ENCODE measurements around the gene MRGPRD. TPM values are rescaled to one million over a fixed set of nuclear protein-coding genes. Genes with fewer than 3 reads are reported as not detected.

MRGPRD gene, protein sequence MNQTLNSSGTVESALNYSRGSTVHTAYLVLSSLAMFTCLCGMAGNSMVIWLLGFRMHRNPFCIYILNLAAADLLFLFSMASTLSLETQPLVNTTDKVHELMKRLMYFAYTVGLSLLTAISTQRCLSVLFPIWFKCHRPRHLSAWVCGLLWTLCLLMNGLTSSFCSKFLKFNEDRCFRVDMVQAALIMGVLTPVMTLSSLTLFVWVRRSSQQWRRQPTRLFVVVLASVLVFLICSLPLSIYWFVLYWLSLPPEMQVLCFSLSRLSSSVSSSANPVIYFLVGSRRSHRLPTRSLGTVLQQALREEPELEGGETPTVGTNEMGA
- not detected for total RNA-seq
- polyA plus RNA-seq: under 1 TPM in 1 of 2 donors, not detected in 1; 0.48 TPM

DNA sequence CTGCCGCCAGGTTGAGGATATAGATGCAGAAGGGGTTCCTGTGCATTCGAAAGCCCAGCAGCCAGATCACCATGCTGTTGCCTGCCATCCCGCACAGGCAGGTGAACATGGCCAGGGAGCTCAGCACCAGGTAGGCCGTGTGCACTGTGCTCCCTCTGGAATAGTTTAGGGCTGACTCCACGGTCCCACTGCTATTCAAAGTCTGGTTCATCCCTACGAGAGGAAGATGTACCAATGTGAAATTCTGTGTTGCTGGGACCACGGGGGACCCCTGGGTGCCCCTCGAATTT is at the start of gene MRGPRD:
TSS of gene MRGPRD (minus strand) at position 211 of the 290 bp plus-strand sequence. CDS start at position 211, 0 bp downstream.
- H3K36me3 Mint-ChIP-seq: peaks cover 1 to 4% of the 10 kb centered on the region in 2 donors
- Histone ChIP-seq H3K9me3 (ENCODE audit: control insufficient read depth in 1 of 2, low read length in 2 of 2) (no peaks in the 10 kb centered on the region), H3K27ac (ENCODE audit: low read depth, low read length) (no peak within 1 kb of the TSS), H3K4me3 (ENCODE audit: low read length in 2 of 2) (no peak within 1 kb of the TSS), H3K27me3 (ENCODE audit: insufficient read depth, low read length) (no peaks in the 10 kb centered on the region), H3K36me3 (ENCODE audit: insufficient read depth, low read length) (no peaks in the 10 kb centered on the region), H3K4me1 (ENCODE audit: insufficient read depth, low read length) (no peaks in the 10 kb centered on the region)
- no peaks in the 10 kb centered on the region for H3K4me1 Mint-ChIP-seq
- H3K27me3 Mint-ChIP-seq: peaks cover 0 to 2% of the 10 kb centered on the region in 2 donors
- intact Hi-C loops (cut with micrococcal nuclease): no loop called here
- H3K9me3 Mint-ChIP-seq: peaks cover 0 to 10% (median 2%) of the 10 kb centered on the region in 8 donors
- peak within 1 kb of the TSS in 2 of 7 donors; percentile 12 to 16 for H3K27ac Mint-ChIP-seq
- no peak for DNase-seq
- H3K4me3 Mint-ChIP-seq: no peak within 1 kb of the TSS
- ChIA-PET POLR2A (ENCODE audit: partially characterized antibody) (interaction anchor here (1.8 kb wide), 1 partner anchor 14 kb away, joined by 7 read pairs; no protein-coding TSS in a partner anchor), CTCF (ENCODE audit: partially characterized antibody) (no interaction called here)

DNA sequence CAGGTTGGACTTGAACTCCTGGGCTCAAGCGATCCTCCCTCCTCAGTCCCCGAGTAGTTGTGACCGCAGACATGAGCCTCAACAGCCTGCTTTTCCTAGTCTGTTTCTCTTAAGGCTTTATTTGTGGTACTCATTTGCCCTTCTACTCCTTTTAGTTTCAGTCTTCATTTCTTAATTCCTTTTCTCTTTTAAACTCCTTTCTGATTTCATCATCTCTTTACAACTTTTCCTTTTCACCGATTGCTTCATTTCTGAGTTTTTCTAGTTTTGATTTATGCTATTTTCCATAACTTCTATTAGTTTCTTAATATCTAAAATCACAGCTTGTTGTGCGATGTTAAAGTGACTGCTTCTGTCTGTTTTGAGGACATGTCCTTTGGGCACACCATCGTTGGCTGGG is 49.5 kb upstream of the MRGPRD start:
- ChIA-PET POLR2A (ENCODE audit: partially characterized antibody) (no interaction called here), CTCF (ENCODE audit: partially characterized antibody) (no interaction called here)
- Mint-ChIP-seq H3K4me3 (no peak overlapping the region), H3K36me3 (no peaks in the 10 kb centered on the region), H3K4me1 (peaks cover 0 to 1% (median 0%) of the 10 kb centered on the region in 4 donors), H3K27ac (peak overlapping the region in 2 of 7 donors; percentile 3 to 81), H3K9me3 (no peaks in the 10 kb centered on the region), H3K27me3 (peaks cover 4% of the 10 kb centered on the region in 2 donors)
- Histone ChIP-seq H3K36me3 (ENCODE audit: insufficient read depth, low read length) (no peaks in the 10 kb centered on the region), H3K27ac (ENCODE audit: low read depth, low read length) (no peak overlapping the region), H3K27me3 (ENCODE audit: insufficient read depth, low read length) (no peaks in the 10 kb centered on the region), H3K4me1 (ENCODE audit: insufficient read depth, low read length) (no peaks in the 10 kb centered on the region), H3K9me3 (ENCODE audit: control insufficient read depth in 1 of 2, low read length in 2 of 2) (no peaks in the 10 kb centered on the region), H3K4me3 (ENCODE audit: low read length in 2 of 2) (no peak overlapping the region)
- DNase-seq: no peak
- intact Hi-C loops (cut with micrococcal nuclease): no loop called here

GRCh38 chr11:69027704-69028372 is 47.1 kb upstream of the MRGPRD start:
- no peak for DNase-seq
- POLR2A ChIA-PET (ENCODE audit: partially characterized antibody): no interaction called here
- Histone ChIP-seq H3K36me3 (ENCODE audit: insufficient read depth, low read length) (no peaks in the 10 kb centered on the region), H3K27ac (ENCODE audit: low read depth, low read length) (no peak overlapping the region), H3K27me3 (ENCODE audit: insufficient read depth, low read length) (no peaks in the 10 kb centered on the region), H3K4me3 (ENCODE audit: low read length in 2 of 2) (no peak overlapping the region), H3K4me1 (ENCODE audit: insufficient read depth, low read length) (no peaks in the 10 kb centered on the region), H3K9me3 (ENCODE audit: control insufficient read depth in 1 of 2, low read length in 2 of 2) (no peaks in the 10 kb centered on the region)
- intact Hi-C loops (cut with micrococcal nuclease): no loop called here
- no peaks in the 10 kb centered on the region for H3K9me3 Mint-ChIP-seq
- H3K27ac Mint-ChIP-seq: peak overlapping the region in 1 of 7 donors; percentile 27
- H3K36me3 Mint-ChIP-seq: no peaks in the 10 kb centered on the region
- H3K4me3 Mint-ChIP-seq: no peak overlapping the region
- CTCF ChIA-PET (ENCODE audit: partially characterized antibody): no interaction called here
- peaks cover 0 to 2% of the 10 kb centered on the region in 2 donors for H3K27me3 Mint-ChIP-seq
- H3K4me1 Mint-ChIP-seq: peaks cover 0 to 1% (median 0%) of the 10 kb centered on the region in 4 donors

DNA sequence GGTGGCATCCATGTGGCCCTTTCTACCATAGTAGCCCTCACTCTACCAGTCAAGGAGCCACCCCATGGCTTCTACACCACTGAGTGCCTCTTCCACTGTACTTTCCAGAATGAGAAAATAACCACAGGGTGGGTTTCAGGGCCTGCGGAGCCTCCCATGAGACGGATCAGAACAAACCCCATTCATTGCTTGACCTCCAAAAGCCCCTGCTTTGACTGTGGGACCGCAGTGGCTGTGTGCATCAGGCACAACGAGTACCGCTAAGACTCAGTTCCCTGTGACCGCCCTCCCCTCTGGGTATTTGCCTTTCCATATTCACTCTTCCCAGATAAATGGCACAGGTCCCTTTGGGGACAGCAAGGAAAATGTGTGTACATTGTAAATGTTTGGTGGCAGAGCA is 43.7 kb upstream of the MRGPRD start:
- H3K36me3 Mint-ChIP-seq: no peaks in the 10 kb centered on the region
- ChIA-PET CTCF (ENCODE audit: partially characterized antibody) (no interaction called here), POLR2A (ENCODE audit: partially characterized antibody) (no interaction called here)
- no peak for DNase-seq
- H3K36me3 ChIP-seq (ENCODE audit: insufficient read depth, low read length): no peaks in the 10 kb centered on the region
- no peaks in the 10 kb centered on the region for H3K4me1 Mint-ChIP-seq
- no peak overlapping the region for H3K4me3 Mint-ChIP-seq
- no peaks in the 10 kb centered on the region for H3K4me1 ChIP-seq (ENCODE audit: insufficient read depth, low read length)
- no peak overlapping the region for H3K27ac ChIP-seq (ENCODE audit: low read depth, low read length)
- H3K9me3 Mint-ChIP-seq: no peaks in the 10 kb centered on the region
- intact Hi-C loops (cut with micrococcal nuclease): no loop called here
- H3K4me3 ChIP-seq (ENCODE audit: low read length in 2 of 2): no peak overlapping the region
- peaks cover 0 to 2% of the 10 kb centered on the region in 2 donors for H3K27me3 Mint-ChIP-seq
- no peaks in the 10 kb centered on the region for H3K9me3 ChIP-seq (ENCODE audit: control insufficient read depth in 1 of 2, low read length in 2 of 2)
- no peaks in the 10 kb centered on the region for H3K27me3 ChIP-seq (ENCODE audit: insufficient read depth, low read length)
- H3K27ac Mint-ChIP-seq: no peak overlapping the region

DNA sequence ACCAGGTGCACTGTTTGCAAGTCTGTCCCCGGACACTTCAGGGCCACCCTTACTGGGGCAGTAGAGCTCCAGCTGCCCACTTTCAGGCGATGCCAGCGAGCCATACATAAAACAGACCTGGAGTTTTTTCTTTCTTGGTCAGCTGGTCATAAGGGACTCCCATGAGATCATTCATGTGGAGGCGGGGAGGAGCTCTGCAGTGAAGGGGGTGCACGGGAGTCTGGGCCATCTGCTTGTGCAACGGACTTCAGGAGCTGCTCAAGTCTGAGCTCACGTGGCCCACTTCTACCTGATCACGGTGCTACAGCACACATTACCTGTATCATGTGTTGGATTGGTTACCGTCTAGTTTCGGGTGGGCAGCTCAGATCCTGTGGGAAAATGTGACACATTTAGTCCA is 41.5 kb upstream of the MRGPRD start:
- Mint-ChIP-seq H3K4me3 (no peak overlapping the region), H3K9me3 (no peaks in the 10 kb centered on the region), H3K27ac (no peak overlapping the region), H3K4me1 (no peaks in the 10 kb centered on the region), H3K27me3 (peaks cover 0 to 2% of the 10 kb centered on the region in 2 donors), H3K36me3 (no peaks in the 10 kb centered on the region)
- Histone ChIP-seq H3K4me1 (ENCODE audit: insufficient read depth, low read length) (no peaks in the 10 kb centered on the region), H3K9me3 (ENCODE audit: control insufficient read depth in 1 of 2, low read length in 2 of 2) (no peaks in the 10 kb centered on the region), H3K27me3 (ENCODE audit: insufficient read depth, low read length) (no peaks in the 10 kb centered on the region), H3K27ac (ENCODE audit: low read depth, low read length) (no peak overlapping the region), H3K36me3 (ENCODE audit: insufficient read depth, low read length) (no peaks in the 10 kb centered on the region), H3K4me3 (ENCODE audit: low read length in 2 of 2) (no peak overlapping the region)
- intact Hi-C loops (cut with micrococcal nuclease): no loop called here
- CTCF ChIA-PET (ENCODE audit: partially characterized antibody): no interaction called here
- POLR2A ChIA-PET (ENCODE audit: partially characterized antibody): no interaction called here
- DNase-seq: no peak

- CTCF ChIA-PET (ENCODE audit: partially characterized antibody): no interaction called here
- H3K27ac Mint-ChIP-seq: no peak overlapping the region
These were observed 38.1 kb upstream of the MRGPRD start for GRCh38 chr11:69018924-69019323.

GRCh38 chr11:69017951-69018350 is 37.2 kb upstream of the MRGPRD start:
- no peaks in the 10 kb centered on the region for H3K4me1 ChIP-seq (ENCODE audit: insufficient read depth, low read length)
- H3K27me3 ChIP-seq (ENCODE audit: insufficient read depth, low read length): no peaks in the 10 kb centered on the region
- ChIA-PET CTCF (ENCODE audit: partially characterized antibody) (no interaction called here), POLR2A (ENCODE audit: partially characterized antibody) (no interaction called here)
- Mint-ChIP-seq H3K36me3 (no peaks in the 10 kb centered on the region), H3K27ac (no peak overlapping the region), H3K27me3 (peaks cover 2 to 3% of the 10 kb centered on the region in 2 donors), H3K4me3 (no peak overlapping the region), H3K9me3 (no peaks in the 10 kb centered on the region), H3K4me1 (peaks cover 0 to 1% (median 0%) of the 10 kb centered on the region in 4 donors)
- H3K36me3 ChIP-seq (ENCODE audit: insufficient read depth, low read length): no peaks in the 10 kb centered on the region
- no peak overlapping the region for H3K4me3 ChIP-seq (ENCODE audit: low read length in 2 of 2)
- H3K27ac ChIP-seq (ENCODE audit: low read depth, low read length): no peak overlapping the region
- DNase-seq: no peak
- no peaks in the 10 kb centered on the region for H3K9me3 ChIP-seq (ENCODE audit: control insufficient read depth in 1 of 2, low read length in 2 of 2)
- intact Hi-C loops (cut with micrococcal nuclease): no loop called here

More at GRCh38 chr11:69018924-69019323, 38.1 kb upstream of the MRGPRD start:
- Histone ChIP-seq H3K27me3 (ENCODE audit: insufficient read depth, low read length) (no peaks in the 10 kb centered on the region), H3K9me3 (ENCODE audit: control insufficient read depth in 1 of 2, low read length in 2 of 2) (no peaks in the 10 kb centered on the region), H3K36me3 (ENCODE audit: insufficient read depth, low read length) (no peaks in the 10 kb centered on the region), H3K4me1 (ENCODE audit: insufficient read depth, low read length) (no peaks in the 10 kb centered on the region), H3K4me3 (ENCODE audit: low read length in 2 of 2) (no peak overlapping the region), H3K27ac (ENCODE audit: low read depth, low read length) (no peak overlapping the region)
- POLR2A ChIA-PET (ENCODE audit: partially characterized antibody): no interaction called here
- H3K36me3 Mint-ChIP-seq: no peaks in the 10 kb centered on the region
- H3K4me3 Mint-ChIP-seq: no peak overlapping the region
- no peaks in the 10 kb centered on the region for H3K9me3 Mint-ChIP-seq
- peaks cover 0 to 1% (median 0%) of the 10 kb centered on the region in 4 donors for H3K4me1 Mint-ChIP-seq
- intact Hi-C loops (cut with micrococcal nuclease): no loop called here
- DNase-seq: no peak
- H3K27me3 Mint-ChIP-seq: peaks cover under 1 to 2% of the 10 kb centered on the region in 2 donors

Data from CD4-positive, alpha-beta memory T cell (primary cell).